ENCODE measurements around the gene GPD1.

The GPD1 gene

GRCh38 chr12:50102646-50103309 lies 1.0 kb upstream of the GPD1 start:
- DNase-seq: no peak

- DNase-seq: no peak
Observed at GRCh38 chr12:50103351-50103750, 457 bp upstream of the GPD1 start.

- no peak for DNase-seq
Observed at GRCh38 chr12:50104417-50105366, 884 bp downstream of the GPD1 start.

- DNase-seq: no peak
Observed at GRCh38 chr12:50105913-50106450, 2.2 kb downstream of the GPD1 start.

- no peak for DNase-seq
Observed at GRCh38 chr12:50106907-50107306, 3.1 kb downstream of the GPD1 start.

GRCh38 chr12:50107416-50108268 lies 3.8 kb downstream of the GPD1 start:
- no peak for DNase-seq

GRCh38 chr12:50109319-50109718 lies 5.5 kb downstream of the GPD1 start:
- DNase-seq: no peak

- DNase-seq: no peak
Observed at GRCh38 chr12:50110127-50110761, 6.4 kb downstream of the GPD1 start.

GRCh38 chr12:50110762-50111351 lies 7.0 kb downstream of the GPD1 start:
- DNase-seq: peak; percentile 48

- no peak for DNase-seq
Observed at GRCh38 chr12:50111395-50111692, 7.5 kb downstream of the GPD1 start.

GRCh38 chr12:50111693-50112455 lies 8.1 kb downstream of the GPD1 start, which contains the start of gene COX14:
Gene COX14 (plus strand): TSS chr12:50112236. CDS start chr12:50120044, 7,808 bp downstream.
- peak; percentile 100 for DNase-seq

- peak; percentile 62 for DNase-seq
Observed at GRCh38 chr12:50112456-50113218, 8.8 kb downstream of the GPD1 start.

GRCh38 chr12:50117057-50117622 lies 13.3 kb downstream of the GPD1 start:
- DNase-seq: no peak

GRCh38 chr12:50119387-50119786 lies 15.6 kb downstream of the GPD1 start:
- no peak for DNase-seq

GRCh38 chr12:50120521-50120920 lies 16.7 kb downstream of the GPD1 start:
- DNase-seq: no peak

GRCh38 chr12:50120953-50121352 lies 17.1 kb downstream of the GPD1 start:
- DNase-seq: no peak

GRCh38 chr12:50121641-50122040 lies 17.8 kb downstream of the GPD1 start:
- DNase-seq: no peak

GRCh38 chr12:50123203-50123602 lies 19.4 kb downstream of the GPD1 start:
- no peak for DNase-seq

- DNase-seq: no peak
Observed at GRCh38 chr12:50127546-50127945, 23.7 kb downstream of the GPD1 start.

- no peak for DNase-seq
Observed at GRCh38 chr12:50129290-50129689, 25.5 kb downstream of the GPD1 start.
